Activated CD8-positive, alpha-beta memory T cell treated with anti-CD3 and anti-CD28 coated beads for 36 hours (primary cell): ENCODE measurements around the gene TUBGCP2. TPM values are rescaled to one million over a fixed set of nuclear protein-coding genes. Genes with fewer than 3 reads are reported as not detected.

Source experiments
- CTCF ChIA-PET: fragments of 350-600 bp; sonication (Branson Sonifier 250); formaldehyde crosslinking; loops from one replicate; lab custom pipeline; 2021; ENCODE audit warnings: antibody characterized with exemption; lab: Charles Lee
- POLR2A ChIA-PET: fragments of 350-600 bp; sonication (Branson Sonifier 250); formaldehyde crosslinking; loops from one replicate; lab custom pipeline; 2021; ENCODE audit warnings: antibody characterized with exemption; lab: Charles Lee
- total RNA-seq, 2 experiments: library from RNA; stranded (reverse); gene quantifications; one replicate each; pipeline ENCODE4 v1.2.3, GENCODE V29; 2021

The TUBGCP2 gene
- total RNA-seq, 2 experiments from 2014 or later, result 59.3 to 69.1 TPM

DNA sequence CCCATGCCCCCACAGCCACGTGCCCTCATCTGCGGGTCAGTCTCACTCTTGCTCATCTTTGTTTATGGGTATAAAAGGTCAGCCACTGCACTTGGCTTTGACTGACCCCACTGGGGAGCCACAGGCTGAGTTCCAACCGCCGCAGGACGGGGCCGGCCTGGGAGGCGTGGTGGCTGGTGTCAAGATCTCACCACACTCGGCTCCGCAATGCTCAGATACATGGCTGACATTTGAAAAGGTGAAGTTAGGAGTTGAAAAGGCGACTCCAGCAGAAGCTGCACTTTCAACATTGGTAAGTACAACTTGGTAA lies 14.9 kb downstream of the TUBGCP2 start:
- POLR2A ChIA-PET, result interaction anchor here (1.1 kb wide), 1 partner anchor 14 kb away, joined by 4 read pairs; no protein-coding TSS in a partner anchor
- CTCF ChIA-PET, result interaction anchor here (0.8 to 1.9 kb wide), 3 partner anchors 13 to 36 kb away, joined by 3 to 4 read pairs (median 3); no protein-coding TSS in a partner anchor

DNA sequence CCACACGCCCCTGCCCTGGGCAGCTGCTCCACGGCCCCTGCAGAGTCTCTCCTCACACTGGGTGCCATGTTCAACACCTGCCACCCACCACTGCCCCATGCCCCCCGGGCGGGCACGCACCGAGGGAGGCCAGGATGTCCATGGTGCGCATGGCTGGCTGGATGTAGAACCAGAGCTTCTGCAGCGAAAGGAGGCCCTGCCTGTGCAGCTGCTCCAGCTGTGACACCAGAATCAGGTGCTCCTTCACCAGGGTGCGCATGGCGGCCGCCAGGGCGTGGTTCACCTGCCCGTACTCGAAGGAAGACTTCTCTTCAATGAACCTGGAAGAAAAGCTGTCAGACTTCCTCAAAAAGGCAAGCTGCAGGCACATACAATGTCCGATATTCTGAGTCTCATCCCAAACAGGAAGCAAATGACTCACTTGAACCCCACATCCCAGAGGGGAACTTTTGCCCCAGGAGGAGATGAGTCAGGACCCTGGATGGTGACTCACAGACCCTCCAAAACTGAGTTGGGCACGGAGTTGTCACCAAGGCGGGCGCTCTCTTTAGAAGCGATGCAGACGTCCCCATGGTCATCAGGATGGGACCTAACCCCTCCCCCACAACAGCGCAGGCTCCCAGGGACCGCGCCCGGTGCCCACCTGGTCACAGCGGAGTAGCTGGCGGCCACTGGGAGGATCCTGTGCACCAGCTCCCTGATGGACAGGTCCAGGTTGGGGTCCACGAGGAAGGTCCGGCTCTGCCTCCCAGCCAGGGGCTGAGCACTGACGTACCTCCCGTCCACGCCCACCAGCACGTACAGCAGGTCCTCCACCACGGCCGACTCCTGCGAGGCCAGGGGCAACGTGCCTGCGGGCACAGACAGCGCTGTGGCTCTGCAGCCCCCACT lies 15.5 kb downstream of the TUBGCP2 start:
- ChIA-PET CTCF (interaction anchor here (0.8 to 1.9 kb wide), 3 partner anchors 12 to 36 kb away, joined by 3 to 4 read pairs (median 3); no protein-coding TSS in a partner anchor), POLR2A (interaction anchor here (0.6 kb wide), 1 partner anchor 42 kb away, joined by 5 read pairs; no protein-coding TSS in a partner anchor)

DNA sequence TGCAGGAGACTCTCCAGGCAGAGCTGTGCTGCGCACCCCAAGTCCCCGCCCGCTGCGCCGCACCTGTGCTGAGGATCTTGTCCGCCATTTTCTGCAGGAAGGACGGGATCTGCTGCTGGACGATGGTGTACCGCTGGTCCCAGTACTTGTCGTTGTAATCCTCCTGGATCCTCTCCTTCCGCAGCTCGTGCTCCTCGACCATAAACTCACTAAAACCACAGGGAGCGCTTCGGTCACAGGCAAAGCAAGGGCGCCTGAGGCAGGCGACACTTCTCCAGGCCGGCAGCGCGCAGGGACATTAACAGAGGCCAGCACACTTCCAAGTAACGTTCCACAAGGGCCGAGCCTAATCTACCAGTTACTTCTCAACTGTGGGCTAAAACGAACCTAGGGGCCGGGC lies 18.9 kb downstream of the TUBGCP2 start:
- POLR2A ChIA-PET, result no interaction called here
- CTCF ChIA-PET, result no interaction called here

DNA sequence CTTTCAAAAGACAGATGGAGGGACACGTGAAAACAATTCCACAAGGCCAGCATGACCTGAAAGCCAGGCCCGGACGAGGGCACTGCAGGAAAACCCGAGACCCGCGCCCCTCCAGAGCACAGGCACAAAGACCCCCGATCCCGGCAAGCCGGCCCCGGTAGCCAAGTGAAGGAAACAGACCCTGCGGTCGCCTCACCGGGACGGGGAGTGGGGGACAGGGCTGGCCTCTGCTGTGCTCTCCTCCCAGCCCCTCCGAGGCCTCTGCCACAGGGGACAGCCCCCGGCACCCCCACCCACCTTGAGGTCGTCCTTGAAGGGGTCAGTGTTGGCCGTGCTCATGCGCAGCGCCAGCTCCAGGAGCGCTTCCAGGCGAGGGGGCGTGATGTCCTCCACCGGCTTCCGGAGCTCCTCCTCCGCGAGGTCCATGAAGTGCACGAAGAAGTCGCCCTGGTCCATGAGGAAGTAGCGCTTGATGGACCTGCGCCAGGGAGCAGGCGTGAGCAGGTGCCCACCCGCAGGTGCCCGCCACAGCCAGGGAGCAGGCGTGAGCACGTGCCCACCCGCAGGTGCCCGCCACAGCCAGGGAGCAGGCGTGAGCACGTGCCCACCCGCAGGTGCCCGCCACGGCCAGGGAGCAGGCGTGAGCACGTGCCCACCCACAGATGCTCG lies 20.7 kb downstream of the TUBGCP2 start:
- POLR2A ChIA-PET, result no interaction called here

DNA sequence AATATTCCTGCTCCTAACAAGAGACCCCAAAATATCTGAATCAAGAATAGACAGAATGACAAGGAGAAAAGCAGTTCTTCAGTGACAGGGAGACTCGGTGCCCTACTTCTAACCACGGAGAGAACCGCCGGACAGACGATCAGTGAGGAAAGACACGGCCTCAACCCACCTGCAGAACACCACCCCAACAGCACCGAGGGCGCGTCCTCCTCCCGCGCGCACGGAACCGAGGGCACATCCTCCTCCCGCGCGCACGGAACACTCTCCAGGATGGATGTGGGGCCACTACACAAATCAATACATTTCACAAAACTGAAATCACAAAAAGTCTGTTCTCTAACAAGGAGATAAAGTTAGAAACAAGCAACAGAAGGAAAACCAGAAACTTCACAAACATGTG lies 22.3 kb downstream of the TUBGCP2 start:
- ChIA-PET CTCF (no interaction called here), POLR2A (no interaction called here)

More for the DNA sequence above, 20.7 kb downstream of the TUBGCP2 start:
- CTCF ChIA-PET, result interaction anchor here (1.5 kb wide), 1 partner anchor 10 kb away, joined by 4 read pairs; no protein-coding TSS in a partner anchor

DNA sequence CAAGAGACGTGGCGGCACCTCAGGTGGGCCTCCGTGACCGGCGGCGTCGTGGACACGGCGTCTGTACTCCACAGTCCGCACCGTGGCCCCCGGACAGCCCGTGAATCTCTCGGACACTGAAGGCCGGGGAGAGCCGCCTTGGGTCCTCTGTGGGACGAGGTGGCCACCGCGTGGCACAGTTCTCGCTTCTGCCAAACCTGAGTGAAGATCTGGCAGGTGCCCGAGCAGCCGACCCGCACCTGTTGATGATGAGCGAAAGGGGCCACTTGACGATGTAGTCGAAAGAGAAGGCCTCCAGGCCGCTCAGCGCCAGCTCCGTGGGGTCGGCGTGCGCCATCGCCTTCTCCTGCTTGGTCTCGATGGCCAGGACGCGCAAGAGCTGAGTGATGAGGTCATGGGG lies 23.5 kb downstream of the TUBGCP2 start:
- CTCF ChIA-PET, result interaction anchor here (1.1 kb wide), 1 partner anchor 10 kb away, joined by 3 read pairs; no protein-coding TSS in a partner anchor
- POLR2A ChIA-PET, result no interaction called here

DNA sequence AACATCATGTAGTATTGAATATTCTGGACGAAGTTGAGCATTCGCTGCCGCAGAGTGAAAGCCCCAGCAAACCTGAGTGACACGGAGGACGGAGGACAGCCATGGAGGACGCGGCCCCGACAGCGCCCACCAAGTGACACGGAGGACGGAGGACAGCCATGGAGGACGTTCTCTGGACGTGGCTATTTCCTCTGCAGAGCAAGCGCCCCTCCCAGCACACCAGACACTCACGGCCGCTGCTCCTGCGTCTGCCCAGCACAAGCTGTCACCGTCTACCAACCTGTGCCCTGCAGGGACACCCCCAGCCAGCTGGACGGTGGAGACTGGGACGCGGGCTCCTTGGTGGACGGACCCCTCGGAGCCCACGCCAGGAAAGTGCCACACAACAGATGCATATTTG lies 24.7 kb downstream of the TUBGCP2 start:
- ChIA-PET CTCF (no interaction called here), POLR2A (no interaction called here)

DNA sequence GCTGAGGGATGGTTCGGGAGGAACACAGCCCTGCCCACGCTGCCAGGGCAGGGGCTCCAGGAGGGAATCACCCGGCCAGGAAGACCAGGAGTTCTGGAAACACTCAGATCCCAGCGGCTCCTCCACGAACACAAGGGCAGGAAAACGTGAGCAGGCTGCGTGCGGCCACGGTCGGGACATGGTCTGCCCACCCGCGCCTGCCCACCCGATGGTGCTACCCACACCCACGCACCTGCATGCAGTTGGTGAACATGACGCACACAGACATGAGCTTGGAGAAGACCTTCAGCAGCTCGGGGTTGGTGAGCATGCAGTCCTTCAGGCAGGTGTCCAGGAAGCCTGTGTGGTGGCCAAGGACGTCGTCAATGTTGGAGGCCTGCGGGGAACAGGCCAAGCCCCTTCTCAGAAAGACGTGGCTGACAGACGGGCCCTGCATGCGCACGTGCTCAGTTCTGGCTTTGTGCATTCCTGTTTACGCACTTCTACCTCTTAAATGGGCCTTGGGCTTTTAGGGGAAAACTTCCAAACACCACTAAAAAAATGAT lies 25.8 kb downstream of the TUBGCP2 start:
- ChIA-PET CTCF (no interaction called here), POLR2A (no interaction called here)

DNA sequence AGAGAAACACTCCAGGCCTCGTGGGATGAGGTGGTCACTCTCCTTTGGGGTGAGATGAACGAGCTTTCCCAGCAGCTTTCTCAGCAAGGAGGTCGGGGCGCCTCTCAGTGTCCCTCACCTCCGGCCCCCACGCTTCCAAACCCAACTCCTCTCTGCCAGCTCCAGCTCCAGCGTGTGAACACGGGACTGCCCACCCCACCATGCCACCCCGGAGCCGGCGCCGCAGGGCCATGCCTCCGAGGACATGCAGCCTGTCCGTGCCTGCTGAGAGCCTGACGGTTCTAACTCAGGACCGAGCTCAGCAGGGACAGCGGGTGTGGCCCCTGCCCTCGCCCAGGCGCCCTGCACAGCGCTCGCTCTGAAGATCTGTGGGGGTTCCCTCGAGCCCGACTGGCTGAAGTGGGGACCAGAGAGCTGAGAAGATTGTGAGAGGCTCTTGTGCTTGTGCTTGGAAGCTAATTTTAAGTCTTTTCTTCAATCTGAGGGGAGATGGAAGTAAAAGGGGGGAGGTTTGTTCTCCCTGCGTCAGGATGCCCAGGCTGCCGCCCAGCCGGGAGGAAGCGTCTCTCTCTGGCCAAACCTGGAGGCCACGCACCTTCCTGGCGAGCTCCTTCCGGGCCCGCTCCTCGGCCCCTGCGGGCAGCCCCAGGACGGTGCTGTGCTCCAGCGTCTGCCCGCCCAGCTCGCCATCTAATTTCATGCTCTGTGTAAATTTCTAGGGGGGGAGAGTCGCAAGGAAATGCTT lies 26.9 kb downstream of the TUBGCP2 start:
- CTCF ChIA-PET, result interaction anchor here (1.0 kb wide), 1 partner anchor 22 kb away, joined by 3 read pairs; no protein-coding TSS in a partner anchor
- POLR2A ChIA-PET, result no interaction called here

DNA sequence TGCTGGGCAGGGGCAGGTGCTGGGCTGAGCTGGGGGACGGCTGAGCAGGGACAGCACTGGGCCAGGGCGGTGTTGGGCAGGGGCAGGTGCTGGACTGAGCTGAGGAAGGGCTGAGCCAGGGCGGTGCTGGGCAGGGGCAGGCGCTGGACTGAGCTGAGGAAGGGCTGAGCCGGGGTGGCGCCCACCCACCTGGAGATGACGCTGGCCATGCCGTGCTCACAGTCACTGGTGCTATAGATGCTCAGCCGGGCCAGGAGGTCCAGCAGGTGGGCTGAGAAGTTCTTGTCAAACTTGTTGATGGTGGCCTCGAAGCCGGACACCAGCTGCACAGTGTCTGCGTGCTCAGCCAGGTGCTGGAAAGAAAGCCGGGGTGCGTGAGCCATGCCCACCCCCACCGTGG lies 27.6 kb downstream of the TUBGCP2 start:
- POLR2A ChIA-PET, result no interaction called here
- CTCF ChIA-PET, result interaction anchor here (0.6 to 1.0 kb wide), 3 partner anchors 13 to 53 kb away, joined by 3 to 4 read pairs (median 3); no protein-coding TSS in a partner anchor

DNA sequence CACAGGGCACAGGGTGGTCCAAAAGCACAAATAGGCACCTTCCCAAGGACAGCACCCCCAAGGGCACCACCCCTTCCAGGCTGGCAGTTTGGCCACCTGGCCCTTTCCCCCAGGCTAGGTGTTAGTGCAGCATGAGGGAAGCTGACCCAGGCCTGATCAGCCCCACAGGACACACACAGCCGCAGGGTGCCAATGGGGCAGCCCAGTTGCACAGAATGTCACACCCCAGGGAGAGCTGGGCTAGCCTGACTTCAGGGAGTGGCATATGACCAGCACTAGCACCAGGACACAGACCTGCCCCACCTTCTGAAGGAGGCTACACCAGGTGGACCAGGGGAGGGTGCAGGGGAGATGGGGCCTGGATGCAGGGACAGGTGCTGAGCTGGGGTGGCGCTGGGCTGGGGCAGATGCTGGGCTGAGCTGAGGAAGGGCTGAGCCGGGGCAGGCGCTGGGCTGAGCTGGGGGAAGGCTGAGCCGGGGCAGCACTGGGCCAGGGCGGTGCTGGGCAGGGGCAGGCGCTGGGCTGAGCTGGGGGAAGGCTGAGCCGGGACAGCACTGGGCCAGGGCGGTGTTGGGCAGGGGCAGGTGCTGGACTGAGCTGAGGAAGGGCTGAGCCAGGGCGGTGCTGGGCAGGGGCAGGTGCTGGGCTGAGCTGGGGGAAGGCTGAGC lies 28.1 kb downstream of the TUBGCP2 start:
- ChIA-PET POLR2A (no interaction called here), CTCF (interaction anchor here (0.6 to 1.5 kb wide), 3 partner anchors 13 to 53 kb away, joined by 3 to 4 read pairs (median 4); no protein-coding TSS in a partner anchor)

DNA sequence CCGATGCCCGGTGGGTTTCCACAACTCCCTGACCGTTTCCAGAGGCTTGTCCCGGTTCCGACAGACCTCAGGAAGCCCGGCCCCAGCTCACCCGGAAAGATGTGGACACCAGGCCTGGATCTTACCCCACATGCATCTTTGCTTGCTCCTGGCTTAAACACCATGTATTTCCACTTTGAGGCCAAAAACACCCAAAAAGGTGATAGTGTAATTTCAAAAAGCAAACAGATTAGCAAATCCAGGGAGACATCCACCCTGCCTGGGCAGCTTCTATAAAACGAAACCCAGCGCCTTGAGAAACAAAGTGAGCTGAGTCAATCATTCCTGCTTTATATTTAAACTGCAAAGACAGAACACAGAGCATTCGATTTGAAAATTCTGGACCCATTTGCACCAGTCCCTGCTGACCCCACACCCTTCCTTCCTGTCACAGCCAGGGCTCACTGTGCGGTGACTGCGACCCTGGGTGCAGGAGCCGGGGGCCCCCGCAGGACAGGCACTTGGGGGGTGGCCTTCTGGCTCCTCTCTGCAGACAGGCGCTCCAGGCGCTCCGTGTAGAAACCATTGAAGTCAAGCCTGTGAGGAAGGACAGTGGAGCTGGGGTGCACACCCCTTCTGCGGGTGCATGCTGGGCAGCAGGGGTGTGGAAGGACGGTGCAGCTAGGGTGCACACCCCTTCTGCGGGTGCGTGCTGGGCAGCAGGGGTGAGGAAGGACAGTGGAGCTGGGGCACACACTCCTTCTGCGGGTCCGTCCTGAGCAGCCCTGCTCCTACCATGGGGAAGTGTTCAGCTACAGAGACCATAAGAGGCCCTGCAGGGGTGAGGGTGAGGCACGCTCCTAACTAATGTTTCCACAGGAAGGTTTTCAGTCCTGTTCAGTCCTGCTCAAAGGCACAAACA lies 29.1 kb downstream of the TUBGCP2 start:
- ChIA-PET POLR2A (interaction anchor here (0.8 to 7.8 kb wide), 2 partner anchors 15 to 19 kb away, joined by 4 to 111 read pairs; no protein-coding TSS in a partner anchor), CTCF (interaction anchor here (1.5 kb wide), 2 partner anchors 21 to 22 kb away, joined by 4 to 5 read pairs; no protein-coding TSS in a partner anchor)

DNA sequence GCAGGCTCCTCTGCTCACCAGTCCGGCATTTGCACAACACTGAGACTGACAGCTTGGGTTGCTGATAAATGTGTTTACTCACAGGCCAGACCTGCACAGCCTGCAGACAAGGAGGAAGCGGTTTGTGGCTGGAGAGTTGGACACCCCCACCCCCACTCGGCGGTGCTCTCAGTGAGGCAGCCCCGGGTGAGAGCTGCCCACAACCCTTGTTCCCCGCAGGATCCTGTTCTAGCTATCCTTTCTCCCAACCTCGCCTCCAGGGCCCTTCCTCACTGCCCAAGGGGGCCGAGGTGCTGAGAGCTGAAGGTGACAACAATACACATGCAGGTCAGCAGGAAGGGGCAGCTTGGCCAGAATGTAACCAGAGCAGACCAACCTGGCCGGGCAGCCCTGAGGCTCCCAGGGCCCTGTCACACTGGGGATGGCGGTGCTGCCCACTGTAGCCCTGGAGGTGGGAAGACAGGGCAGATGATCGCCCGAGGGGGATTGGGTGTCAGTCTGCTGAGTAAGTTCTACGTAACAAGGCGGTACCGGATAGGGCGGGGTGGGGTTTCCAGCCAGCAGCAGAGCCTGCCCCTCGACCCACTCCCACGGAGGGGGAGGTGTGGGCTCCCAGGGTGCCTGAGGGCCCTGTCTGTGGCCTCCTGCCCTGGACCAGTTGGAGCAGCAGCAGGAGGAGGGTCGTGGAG lies 30.0 kb downstream of the TUBGCP2 start:
- POLR2A ChIA-PET, result interaction anchor here (0.8 to 7.8 kb wide), 2 partner anchors 18 to 29 kb away, joined by 7 to 111 read pairs; no protein-coding TSS in a partner anchor
- CTCF ChIA-PET, result interaction anchor here (0.6 to 1.5 kb wide), 7 partner anchors 9 to 1054 kb away, joined by 3 to 5 read pairs (median 4); no protein-coding TSS in a partner anchor

DNA sequence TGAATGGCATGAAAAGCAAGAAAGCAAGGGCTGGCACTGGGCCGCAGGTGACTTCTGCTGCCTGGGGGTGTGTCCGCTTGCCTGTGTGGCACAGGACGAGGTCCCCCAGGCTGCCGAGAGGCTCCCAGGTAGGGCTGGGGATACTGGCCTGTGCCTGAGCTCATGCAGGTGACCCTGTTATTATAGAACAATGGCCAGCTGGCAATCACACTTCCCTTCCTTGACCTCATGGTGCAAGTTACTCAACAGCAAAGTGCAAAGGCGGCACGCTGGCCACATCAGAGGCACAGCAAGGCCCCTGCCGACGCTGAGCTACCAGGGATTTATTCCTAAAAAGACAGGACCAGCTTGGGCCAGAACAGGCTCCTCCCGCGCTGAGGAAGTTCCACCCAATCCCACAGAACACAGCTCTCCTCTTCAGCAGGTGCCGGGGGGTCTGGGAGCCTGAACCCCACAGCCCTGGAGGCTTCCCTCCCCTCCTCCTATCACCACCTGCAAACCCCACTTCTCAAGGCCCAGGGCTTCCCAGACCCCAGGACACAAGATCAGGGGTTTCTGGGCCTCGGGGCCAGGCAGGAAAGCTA lies 30.6 kb downstream of the TUBGCP2 start:
- POLR2A ChIA-PET, result interaction anchor here (0.8 to 7.8 kb wide), 2 partner anchors 17 to 29 kb away, joined by 7 to 111 read pairs; no protein-coding TSS in a partner anchor

DNA sequence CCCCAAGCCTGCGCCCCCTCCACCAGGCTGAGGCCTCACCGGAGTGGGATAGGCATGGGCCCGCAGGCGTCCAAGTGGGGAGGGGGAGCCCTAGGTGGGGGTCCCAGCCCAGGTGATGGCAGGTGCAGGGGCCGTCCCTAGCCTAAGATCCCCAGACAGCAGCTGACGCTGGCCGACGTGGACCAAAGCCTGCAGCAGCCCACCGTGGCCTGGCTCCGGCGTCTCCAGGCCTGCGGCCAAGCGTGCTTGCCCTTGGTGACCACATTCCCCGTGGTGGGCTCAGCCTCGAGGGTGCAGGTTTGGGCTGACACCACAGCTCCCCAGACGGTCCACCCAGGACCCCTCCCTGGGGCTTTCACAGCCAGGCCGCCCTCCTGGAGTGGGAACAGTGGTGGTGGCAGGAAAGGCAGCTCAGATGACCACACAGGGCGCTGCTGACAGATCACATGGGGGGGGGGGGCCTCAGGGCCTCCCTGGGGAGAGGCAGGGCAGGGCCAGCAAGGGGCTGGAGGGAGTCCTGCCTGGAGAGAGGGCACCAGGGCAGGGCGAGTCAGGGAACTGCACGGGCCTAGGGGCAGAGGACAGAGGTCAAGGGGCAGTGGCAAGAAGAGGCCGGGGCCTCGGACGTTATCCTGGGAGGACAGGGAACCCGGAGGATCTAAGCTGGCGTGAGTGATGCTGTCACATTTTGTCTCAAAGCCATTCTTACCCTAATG lies 31.2 kb downstream of the TUBGCP2 start:
- ChIA-PET POLR2A (interaction anchor here (0.8 to 7.8 kb wide), 2 partner anchors 16 to 30 kb away, joined by 7 to 111 read pairs; no protein-coding TSS in a partner anchor), CTCF (interaction anchor here (1.1 to 3.0 kb wide), 6 partner anchors 10 to 134 kb away, joined by 4 to 11 read pairs (median 4); no protein-coding TSS in a partner anchor)

More for the DNA sequence above, 30.6 kb downstream of the TUBGCP2 start:
- CTCF ChIA-PET, result interaction anchor here (0.6 to 1.5 kb wide), 7 partner anchors 10 to 1053 kb away, joined by 3 to 5 read pairs (median 4); no protein-coding TSS in a partner anchor
